T-helper 1 cell treated with Interleukin-12 subunit alpha and Interleukin-12 subunit beta and Interleukin-4 antibody, amounts not matched to agents 30 μg/mL and 1 μg/mL, for 36 hours (primary cell): ENCODE results near the gene PLN.

Experiments used
- H3K27ac Mint-ChIP-seq: one replicate; pipeline ENCODE4 v1.8.0; 2021; ENCODE audit warnings: mild to moderate bottlenecking, mixed read lengths
- H3K27me3 Mint-ChIP-seq: one replicate; pipeline ENCODE4 v1.8.0; 2021; ENCODE audit warnings: low read depth, mixed read lengths
- H3K36me3 Mint-ChIP-seq: one replicate; pipeline ENCODE4 v1.8.0; 2021; ENCODE audit warnings: low read depth, mixed read lengths
- H3K4me1 Mint-ChIP-seq: one replicate; pipeline ENCODE4 v1.8.0; 2021; ENCODE audit warnings: low read depth, mixed read lengths
- H3K4me3 Mint-ChIP-seq: one replicate; pipeline ENCODE4 v1.8.0; 2021; ENCODE audit warnings: mild to moderate bottlenecking, moderate library complexity, mixed read lengths
- H3K9me3 Mint-ChIP-seq: one replicate; pipeline ENCODE4 v1.8.0; 2021; ENCODE audit warnings: mixed read lengths

PLN gene

DNA sequence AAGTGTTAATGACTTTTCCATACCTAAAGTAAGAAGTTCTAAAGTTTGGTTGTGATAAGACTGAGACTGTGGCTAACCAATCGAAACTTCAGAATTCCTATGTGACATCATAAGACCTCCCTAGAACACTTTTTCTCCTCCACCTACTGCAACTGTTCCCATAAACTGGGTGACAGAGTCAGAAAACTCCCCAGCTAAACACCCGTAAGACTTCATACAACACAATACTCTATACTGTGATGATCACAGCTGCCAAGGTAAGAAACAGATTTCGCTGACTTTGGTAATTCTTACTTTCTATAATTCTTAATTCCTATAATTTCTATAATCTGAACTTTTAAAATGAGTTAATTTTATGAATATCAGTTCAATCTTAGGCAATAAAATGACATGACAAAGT lies at the start of gene PLN:
PLN (plus strand) TSS at position 161 of the 400 bp plus-strand sequence. CDS start 10,626 bp downstream, outside the sequence.
- H3K9me3 Mint-ChIP-seq, result no peaks in the 10 kb centered on the region
- no peak within 1 kb of the TSS for H3K4me3 Mint-ChIP-seq
- peaks cover 18% of the 10 kb centered on the region for H3K4me1 Mint-ChIP-seq
- H3K27me3 Mint-ChIP-seq, result no peaks in the 10 kb centered on the region
- no peak within 1 kb of the TSS for H3K27ac Mint-ChIP-seq
- H3K36me3 Mint-ChIP-seq, result peaks cover 11% of the 10 kb centered on the region

DNA sequence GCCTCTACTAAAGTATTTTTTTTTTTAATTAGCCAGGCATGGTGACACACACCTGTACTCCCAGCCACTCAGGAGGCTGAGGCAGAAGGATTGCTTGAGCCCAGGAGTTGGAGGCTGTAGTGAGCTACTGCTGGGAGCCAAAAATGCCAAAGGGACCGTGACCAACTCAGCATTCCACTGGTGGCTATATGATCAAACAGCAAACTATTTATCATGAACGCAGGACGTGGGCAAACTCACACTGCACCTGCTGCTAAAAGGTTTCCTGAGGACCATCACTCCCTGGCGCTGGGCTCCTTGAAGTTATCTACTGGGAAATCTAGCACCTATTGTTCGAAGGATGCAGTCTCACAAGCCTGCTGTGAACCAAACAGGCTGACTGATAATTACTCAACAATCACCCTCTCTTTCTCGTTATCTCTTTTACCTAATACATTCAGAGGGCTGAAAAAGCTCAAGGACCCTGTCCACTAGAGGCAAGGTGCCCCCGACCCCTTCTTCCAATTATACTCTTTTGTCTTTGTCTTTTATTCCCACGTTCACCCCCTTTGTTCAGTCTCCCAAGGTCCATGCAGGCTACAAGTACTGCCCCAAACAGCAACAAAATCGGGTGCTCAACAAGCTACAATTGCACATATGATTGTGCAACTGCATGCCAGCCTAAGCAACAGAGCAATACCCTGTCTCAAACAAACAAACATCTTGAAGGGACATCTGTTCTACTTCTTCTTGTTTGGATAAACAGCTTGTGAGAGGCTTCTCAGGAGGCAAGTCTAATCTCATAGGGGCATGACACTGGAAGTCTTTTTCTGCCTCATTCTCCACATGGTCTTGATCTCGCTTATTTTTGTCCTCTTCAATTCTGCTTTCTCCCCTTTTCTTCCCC lies 47.7 kb upstream of the PLN start:
- Mint-ChIP-seq H3K9me3 (no peaks in the 10 kb centered on the region), H3K4me1 (peaks cover 1% of the 10 kb centered on the region), H3K4me3 (no peak overlapping the region), H3K36me3 (peaks cover 51% of the 10 kb centered on the region), H3K27me3 (no peaks in the 10 kb centered on the region), H3K27ac (no peak overlapping the region)

DNA sequence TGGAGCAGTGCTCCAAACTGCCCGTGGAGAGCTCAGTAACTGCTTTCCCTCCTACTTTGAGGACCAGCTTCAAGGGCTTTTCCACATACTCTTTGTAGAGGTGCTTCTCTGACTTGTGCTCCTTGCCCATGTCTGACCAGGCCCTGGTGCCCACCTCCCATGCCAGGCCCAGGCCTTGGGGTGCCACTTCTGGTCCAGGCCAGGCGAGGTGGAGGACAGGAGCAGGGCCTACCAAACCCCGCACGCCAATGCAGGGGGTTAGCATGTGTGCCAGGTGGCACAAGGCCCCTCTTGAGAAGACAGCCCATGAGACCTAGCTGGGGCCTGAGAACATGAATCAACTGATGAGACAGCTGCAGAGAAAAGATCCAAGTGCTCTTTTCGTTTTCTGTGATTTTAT lies 47.0 kb upstream of the PLN start:
- peaks cover 49% of the 10 kb centered on the region for H3K36me3 Mint-ChIP-seq
- no peaks in the 10 kb centered on the region for H3K9me3 Mint-ChIP-seq
- H3K4me1 Mint-ChIP-seq, result peaks cover 2% of the 10 kb centered on the region
- H3K4me3 Mint-ChIP-seq, result no peak overlapping the region
- no peak overlapping the region for H3K27ac Mint-ChIP-seq
- no peaks in the 10 kb centered on the region for H3K27me3 Mint-ChIP-seq

DNA sequence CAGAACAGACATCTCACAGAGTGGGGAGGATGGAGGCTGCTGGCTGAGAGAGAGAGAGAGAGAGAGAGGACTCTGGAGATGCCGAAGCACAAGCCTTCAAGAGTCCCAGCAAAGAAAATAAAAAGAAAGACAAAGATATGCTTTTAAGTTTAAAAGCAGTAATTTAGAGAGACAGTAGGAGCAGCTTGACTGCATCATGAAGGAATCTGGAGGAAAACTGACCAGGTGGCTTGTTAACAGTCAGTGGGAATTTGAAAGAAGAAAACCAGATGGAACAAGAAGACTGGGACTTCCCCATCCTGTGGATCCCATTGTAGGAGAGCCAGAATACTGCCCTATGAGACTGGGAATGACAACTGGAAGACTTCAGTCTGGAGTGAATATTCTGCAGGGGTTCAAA lies 46.3 kb upstream of the PLN start:
- peaks cover 4% of the 10 kb centered on the region for H3K4me1 Mint-ChIP-seq
- H3K4me3 Mint-ChIP-seq, result no peak overlapping the region
- H3K27ac Mint-ChIP-seq, result no peak overlapping the region
- peaks cover 49% of the 10 kb centered on the region for H3K36me3 Mint-ChIP-seq
- no peaks in the 10 kb centered on the region for H3K9me3 Mint-ChIP-seq
- H3K27me3 Mint-ChIP-seq, result no peaks in the 10 kb centered on the region

DNA sequence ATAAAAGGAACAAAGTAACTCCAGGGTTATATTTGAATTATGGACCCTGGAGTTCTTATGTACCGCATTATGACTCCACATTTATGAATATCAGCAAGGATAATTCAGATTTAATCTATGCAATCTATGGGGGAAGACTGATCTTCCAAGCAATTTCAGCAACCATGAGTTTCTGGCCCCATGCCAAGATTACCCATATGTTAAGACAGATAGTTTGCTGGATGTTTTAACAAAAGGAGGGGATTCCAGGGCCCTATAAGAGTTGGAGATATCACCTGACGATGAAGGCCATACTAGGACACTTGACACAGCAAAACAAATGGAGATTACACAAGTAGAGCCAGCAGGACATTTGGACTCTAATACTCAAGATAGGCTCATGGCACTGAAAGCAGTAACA lies 45.9 kb upstream of the PLN start:
- H3K36me3 Mint-ChIP-seq, result peaks cover 49% of the 10 kb centered on the region
- no peaks in the 10 kb centered on the region for H3K27me3 Mint-ChIP-seq

DNA sequence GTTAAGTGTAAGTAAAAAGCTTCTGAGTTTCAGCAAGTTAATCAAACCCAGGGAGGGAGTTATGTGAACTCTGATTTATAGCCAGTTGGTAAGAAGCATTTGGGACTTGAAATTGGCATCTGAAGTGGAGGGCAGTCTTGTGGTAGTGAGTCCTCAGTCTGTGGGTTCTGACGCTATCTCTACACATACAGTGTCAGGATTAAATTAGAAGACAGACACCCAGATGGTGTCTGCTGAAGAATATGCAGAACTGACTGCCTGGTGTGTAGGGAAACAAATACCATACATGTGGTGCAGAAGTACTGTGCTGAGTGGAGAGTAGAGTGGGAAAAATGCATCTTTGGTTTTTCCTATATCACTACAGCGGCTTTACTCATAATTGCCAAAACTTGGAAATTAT lies 43.5 kb upstream of the PLN start:
- H3K9me3 Mint-ChIP-seq, result no peaks in the 10 kb centered on the region
- H3K27me3 Mint-ChIP-seq, result no peaks in the 10 kb centered on the region
- H3K36me3 Mint-ChIP-seq, result peaks cover 43% of the 10 kb centered on the region
- no peak overlapping the region for H3K27ac Mint-ChIP-seq
- no peak overlapping the region for H3K4me3 Mint-ChIP-seq
- H3K4me1 Mint-ChIP-seq, result peaks cover 10% of the 10 kb centered on the region

More for the DNA sequence above, 45.9 kb upstream of the PLN start:
- Mint-ChIP-seq H3K27ac (no peak overlapping the region), H3K4me1 (peaks cover 7% of the 10 kb centered on the region), H3K9me3 (no peaks in the 10 kb centered on the region), H3K4me3 (no peak overlapping the region)

DNA sequence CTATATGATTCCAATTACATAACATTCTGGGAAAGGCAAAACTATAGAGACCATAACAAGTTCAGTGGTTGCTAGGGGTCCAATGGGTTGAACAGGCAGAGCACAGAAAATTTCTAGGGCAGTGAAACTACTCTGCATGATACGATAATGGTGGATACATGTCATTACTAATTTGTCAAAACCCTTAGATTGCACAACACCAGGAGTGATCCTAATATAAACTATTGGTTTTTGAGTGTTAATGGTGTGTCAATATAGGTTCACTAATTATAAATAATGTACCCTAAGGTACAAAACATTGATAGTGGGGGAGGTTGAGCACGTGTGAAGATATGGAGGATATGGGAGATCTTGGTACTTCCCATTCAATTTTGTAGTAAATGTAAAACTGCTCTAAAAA lies 42.4 kb upstream of the PLN start:
- peaks cover 8% of the 10 kb centered on the region for H3K4me1 Mint-ChIP-seq
- no peaks in the 10 kb centered on the region for H3K9me3 Mint-ChIP-seq
- no peak overlapping the region for H3K4me3 Mint-ChIP-seq
- peaks cover 40% of the 10 kb centered on the region for H3K36me3 Mint-ChIP-seq
- H3K27me3 Mint-ChIP-seq, result no peaks in the 10 kb centered on the region
- no peak overlapping the region for H3K27ac Mint-ChIP-seq

DNA sequence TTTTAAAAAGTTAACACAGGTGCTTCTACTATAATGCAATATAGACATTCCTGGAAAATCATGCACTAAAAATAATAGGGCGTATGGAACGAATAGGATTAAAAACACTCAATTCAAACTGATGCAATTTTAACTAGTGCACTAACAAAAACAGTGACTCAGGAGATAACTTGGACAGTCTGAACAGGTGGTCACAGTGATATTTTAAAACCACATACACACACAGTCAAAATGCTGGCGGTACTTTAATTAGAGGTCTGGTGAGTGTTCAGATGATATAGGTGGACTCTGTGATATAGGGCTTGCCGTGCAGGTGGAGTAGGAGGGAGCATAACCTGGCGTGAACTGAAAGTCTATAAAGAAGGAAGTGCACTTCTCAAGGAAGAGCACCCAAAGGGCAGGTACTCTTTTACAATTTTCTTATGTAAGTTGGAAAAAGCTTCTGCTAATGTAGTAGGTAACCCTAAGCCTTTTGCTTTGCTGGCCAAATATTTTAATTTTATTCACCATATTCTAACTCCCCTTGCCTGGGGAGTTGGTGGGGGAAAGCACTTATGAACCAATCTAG lies 41.9 kb upstream of the PLN start:
- Mint-ChIP-seq H3K27me3 (no peaks in the 10 kb centered on the region), H3K27ac (no peak overlapping the region), H3K4me3 (no peak overlapping the region), H3K36me3 (peaks cover 37% of the 10 kb centered on the region), H3K9me3 (no peaks in the 10 kb centered on the region), H3K4me1 (peaks cover 8% of the 10 kb centered on the region)

DNA sequence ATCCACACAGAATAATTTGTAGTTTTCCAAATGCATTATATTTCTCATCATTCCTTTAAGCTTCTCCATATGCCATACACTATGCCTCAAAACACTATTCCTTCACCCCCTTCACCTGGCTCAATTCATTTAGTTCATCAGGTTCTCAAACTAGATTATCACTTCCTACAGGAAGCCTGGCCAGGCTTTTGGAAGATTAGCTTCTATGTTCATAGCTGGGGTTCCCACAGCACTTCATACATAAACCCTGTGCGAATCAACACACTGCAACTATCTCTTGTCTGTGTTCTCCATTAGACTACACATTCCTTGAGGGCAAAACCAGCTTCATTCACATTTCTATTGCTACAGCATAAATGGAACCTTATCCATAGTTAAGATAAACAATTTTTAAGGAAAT lies 40.5 kb upstream of the PLN start:
- Mint-ChIP-seq H3K4me3 (no peak overlapping the region), H3K36me3 (peaks cover 24% of the 10 kb centered on the region), H3K27me3 (no peaks in the 10 kb centered on the region), H3K27ac (no peak overlapping the region), H3K9me3 (no peaks in the 10 kb centered on the region), H3K4me1 (peaks cover 8% of the 10 kb centered on the region)

DNA sequence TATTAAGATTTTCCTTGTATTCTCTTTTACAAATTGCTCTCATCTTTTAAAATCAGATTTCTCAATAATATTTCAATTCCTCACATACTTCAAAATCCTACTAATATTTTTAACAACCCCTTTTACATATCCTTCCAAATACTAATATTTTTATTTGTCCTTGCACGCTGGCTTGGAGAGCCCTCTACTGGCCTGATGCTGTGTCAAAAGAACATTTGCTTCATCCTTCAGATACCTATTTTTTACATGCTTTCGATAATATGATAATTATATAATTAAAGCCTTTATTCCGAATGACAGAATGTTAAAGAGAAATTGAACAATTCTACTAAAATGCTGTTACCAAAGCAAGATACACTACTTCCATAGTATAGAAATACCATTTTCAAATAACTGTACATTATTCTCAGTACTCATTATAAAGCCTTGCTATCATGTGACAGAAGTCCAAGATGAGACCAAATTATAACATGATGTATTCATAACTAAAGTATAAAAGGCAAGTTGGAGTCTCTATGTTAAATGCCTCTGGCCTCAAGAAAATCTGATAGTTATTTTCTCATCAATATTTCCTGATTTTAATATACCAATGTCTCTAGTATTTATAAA lies 39.0 kb upstream of the PLN start:
- Mint-ChIP-seq H3K9me3 (no peaks in the 10 kb centered on the region), H3K27ac (no peak overlapping the region), H3K27me3 (no peaks in the 10 kb centered on the region), H3K36me3 (peaks cover 14% of the 10 kb centered on the region), H3K4me3 (no peak overlapping the region), H3K4me1 (peaks cover 8% of the 10 kb centered on the region)

DNA sequence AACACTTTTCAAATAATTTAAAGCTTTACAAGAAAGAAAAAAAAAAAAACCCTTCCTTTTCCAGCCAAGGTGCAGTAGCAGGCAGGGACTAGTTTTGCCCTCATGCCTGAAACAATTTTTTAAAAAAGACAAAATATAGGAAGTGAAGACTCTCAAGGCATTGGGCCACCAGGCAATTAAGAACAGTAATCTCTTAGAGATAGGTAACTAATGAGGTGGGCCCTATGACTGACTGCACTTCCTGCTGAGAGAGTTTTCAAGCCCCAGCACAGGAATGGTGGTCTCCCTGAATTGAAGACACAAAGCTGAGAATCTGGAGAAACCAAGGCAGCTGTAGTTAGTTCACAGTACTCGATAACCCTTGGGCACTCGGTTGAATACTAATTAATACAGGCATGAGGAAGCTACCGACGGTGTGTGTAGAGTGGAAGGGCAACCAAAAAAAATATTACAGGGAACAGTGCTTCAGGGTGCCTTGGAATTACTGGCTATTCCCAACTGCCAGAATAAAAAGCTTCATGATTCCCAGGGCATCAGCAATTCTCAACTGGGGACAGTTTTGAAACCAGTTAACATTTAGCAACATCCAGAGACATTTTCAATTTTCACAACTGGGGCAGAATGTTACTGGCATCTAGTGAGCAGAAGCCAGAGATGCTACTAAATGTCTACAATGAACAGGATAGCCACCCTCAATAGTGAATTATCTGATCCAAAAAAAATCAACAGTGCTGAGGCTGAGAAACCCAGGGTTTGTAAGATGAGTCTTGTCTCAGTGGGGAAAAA lies 36.0 kb upstream of the PLN start:
- H3K4me1 Mint-ChIP-seq, result peaks cover 5% of the 10 kb centered on the region
- H3K27me3 Mint-ChIP-seq, result no peaks in the 10 kb centered on the region
- H3K27ac Mint-ChIP-seq, result no peak overlapping the region
- peaks cover 8% of the 10 kb centered on the region for H3K36me3 Mint-ChIP-seq
- no peaks in the 10 kb centered on the region for H3K9me3 Mint-ChIP-seq
- no peak overlapping the region for H3K4me3 Mint-ChIP-seq

DNA sequence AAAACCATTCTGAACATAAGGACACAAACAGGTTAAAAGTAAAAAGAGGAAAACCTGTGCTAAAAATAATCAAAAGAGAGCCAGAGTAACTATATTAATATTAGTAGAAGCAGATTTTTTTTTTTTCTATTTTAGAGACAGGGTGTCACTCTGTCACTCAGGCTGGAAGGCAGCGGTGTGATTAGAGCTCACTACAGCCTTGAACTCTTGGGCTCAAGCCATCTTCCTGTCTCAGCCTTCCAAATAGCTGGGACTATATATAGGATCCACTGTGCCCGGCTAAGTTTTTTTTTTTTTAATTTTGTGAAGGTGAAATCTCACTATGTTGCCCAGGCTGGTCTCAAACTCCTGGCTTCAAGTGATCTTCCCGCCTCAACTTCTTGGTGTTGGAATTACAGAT lies 33.4 kb upstream of the PLN start:
- Mint-ChIP-seq H3K4me1 (peaks cover 3% of the 10 kb centered on the region), H3K9me3 (no peaks in the 10 kb centered on the region), H3K36me3 (peaks cover 22% of the 10 kb centered on the region), H3K27me3 (no peaks in the 10 kb centered on the region), H3K27ac (no peak overlapping the region), H3K4me3 (no peak overlapping the region)

DNA sequence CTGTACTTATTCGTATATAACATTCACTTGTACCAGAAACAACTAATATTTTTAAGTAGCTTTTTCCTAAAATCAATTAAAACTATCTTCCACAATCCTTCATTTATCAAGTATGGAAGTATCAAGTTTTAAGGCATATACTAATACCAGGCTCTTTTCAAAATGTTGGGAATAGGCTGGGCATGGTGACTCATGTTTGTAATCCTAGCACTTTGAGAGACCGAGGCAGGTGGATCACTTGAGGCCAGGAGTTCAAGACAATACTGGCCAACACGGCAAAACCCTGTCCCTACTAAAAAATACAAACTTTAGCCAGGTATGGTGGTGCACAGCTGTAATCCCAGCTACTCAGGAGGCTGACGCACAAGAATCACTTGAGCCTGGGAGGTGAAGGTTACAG lies 25.7 kb upstream of the PLN start:
- Mint-ChIP-seq H3K27me3 (no peaks in the 10 kb centered on the region), H3K27ac (no peak overlapping the region), H3K4me3 (no peak overlapping the region), H3K36me3 (peaks cover 33% of the 10 kb centered on the region), H3K4me1 (peaks cover 19% of the 10 kb centered on the region), H3K9me3 (no peaks in the 10 kb centered on the region)

DNA sequence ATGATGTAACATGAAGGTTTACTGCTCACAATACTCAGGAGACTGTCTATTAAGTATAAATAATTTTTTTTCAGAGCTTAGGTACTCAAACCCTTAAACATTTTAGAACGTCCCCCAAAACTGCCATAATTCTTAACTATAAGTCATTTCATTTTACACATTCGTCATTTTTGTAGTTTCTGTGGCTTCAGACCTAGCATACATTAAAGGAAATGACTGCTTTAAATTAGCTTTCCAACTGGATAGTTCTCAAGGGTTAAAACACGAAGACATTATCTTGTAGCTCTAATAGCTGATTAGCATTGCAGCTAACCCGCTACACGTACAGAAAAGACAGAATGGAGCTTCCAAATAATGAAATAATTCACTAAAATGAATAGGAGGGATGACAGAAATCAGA lies 24.9 kb upstream of the PLN start:
- H3K4me1 Mint-ChIP-seq, result peaks cover 19% of the 10 kb centered on the region
- no peak overlapping the region for H3K27ac Mint-ChIP-seq
- H3K27me3 Mint-ChIP-seq, result no peaks in the 10 kb centered on the region
- H3K9me3 Mint-ChIP-seq, result no peaks in the 10 kb centered on the region
- no peak overlapping the region for H3K4me3 Mint-ChIP-seq
- H3K36me3 Mint-ChIP-seq, result peaks cover 26% of the 10 kb centered on the region
